ENCODE measurements around the gene ITGB3.

DNA sequence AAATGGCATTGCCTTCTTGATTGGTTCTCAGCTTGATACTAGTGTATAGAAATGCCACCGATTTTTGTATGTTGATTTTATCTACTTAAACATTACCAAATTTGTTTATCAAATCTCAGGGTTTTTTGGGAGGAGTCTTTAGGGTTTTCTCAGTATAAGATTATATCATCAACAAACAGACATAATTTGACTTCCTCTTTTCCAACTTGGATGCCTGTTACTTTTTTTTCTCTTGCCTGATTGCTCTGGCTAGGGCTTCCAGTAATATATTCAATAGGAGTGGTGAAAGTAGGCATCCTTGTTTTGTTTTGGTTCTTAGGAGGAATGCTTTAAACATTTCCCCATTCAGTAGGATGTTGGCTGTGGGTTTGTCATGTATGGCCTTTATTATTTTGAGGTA lies 99.2 kb downstream of the ITGB3 start:
- TF ChIP-seq, protein P1, sequence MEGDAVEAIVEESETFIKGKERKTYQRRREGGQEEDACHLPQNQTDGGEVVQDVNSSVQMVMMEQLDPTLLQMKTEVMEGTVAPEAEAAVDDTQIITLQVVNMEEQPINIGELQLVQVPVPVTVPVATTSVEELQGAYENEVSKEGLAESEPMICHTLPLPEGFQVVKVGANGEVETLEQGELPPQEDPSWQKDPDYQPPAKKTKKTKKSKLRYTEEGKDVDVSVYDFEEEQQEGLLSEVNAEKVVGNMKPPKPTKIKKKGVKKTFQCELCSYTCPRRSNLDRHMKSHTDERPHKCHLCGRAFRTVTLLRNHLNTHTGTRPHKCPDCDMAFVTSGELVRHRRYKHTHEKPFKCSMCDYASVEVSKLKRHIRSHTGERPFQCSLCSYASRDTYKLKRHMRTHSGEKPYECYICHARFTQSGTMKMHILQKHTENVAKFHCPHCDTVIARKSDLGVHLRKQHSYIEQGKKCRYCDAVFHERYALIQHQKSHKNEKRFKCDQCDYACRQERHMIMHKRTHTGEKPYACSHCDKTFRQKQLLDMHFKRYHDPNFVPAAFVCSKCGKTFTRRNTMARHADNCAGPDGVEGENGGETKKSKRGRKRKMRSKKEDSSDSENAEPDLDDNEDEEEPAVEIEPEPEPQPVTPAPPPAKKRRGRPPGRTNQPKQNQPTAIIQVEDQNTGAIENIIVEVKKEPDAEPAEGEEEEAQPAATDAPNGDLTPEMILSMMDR (conservative IDR thresholded peaks at IDR 0.05; ENCODE audit: low read depth, low read length) = no peak
- TF ChIP-seq POLR2A (IDR thresholded peaks at IDR 0.05; ENCODE audit: low read depth, low read length) = no peak
